ENCODE data around the gene KCNQ1.

DNA sequence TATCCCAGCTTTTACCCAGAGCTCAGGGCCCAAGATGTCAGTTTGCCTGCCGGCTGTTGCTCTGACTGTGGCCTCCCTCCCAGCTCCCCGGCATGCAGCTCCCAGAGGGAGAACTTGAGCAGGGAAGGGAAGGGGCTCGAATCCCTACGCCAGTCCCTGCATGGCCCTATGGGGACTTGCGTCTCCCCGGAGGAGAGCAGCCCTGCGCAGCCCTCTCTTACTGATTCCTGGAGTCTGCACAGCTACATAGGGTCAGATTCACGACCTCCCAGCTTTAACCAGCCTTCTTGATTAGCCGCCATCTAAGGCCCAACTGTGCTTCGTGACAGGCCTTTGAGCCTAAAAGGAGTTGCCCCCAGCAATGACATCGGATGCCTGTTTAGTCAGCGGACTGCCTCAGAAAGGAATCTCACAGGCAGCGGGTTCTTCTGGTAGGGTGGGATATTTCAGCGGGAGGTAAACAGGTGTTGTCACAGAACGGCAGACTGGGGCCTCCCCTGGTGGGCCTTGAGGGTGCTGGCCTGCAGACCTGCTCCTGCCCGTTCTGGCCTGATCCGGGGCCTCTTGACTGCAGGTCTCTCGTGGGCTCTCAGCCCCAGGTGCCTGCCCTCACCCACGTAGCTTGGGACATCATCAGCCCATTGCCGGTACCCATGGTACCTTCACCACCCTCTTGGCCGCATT lies 298.8 kb downstream of the KCNQ1 start:
- no peak for TF ChIP-seq POLR2AphosphoS5 (IDR thresholded peaks at IDR 0.05)
- TF ChIP-seq, protein P1, sequence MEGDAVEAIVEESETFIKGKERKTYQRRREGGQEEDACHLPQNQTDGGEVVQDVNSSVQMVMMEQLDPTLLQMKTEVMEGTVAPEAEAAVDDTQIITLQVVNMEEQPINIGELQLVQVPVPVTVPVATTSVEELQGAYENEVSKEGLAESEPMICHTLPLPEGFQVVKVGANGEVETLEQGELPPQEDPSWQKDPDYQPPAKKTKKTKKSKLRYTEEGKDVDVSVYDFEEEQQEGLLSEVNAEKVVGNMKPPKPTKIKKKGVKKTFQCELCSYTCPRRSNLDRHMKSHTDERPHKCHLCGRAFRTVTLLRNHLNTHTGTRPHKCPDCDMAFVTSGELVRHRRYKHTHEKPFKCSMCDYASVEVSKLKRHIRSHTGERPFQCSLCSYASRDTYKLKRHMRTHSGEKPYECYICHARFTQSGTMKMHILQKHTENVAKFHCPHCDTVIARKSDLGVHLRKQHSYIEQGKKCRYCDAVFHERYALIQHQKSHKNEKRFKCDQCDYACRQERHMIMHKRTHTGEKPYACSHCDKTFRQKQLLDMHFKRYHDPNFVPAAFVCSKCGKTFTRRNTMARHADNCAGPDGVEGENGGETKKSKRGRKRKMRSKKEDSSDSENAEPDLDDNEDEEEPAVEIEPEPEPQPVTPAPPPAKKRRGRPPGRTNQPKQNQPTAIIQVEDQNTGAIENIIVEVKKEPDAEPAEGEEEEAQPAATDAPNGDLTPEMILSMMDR (IDR thresholded peaks at IDR 0.05) = no peak
